ENCODE measurements around the gene TMEM119. TPM values are rescaled to one million over a fixed set of nuclear protein-coding genes. Genes with fewer than 3 reads are reported as not detected.

Gene TMEM119
- total and polyA plus RNA-seq, 9 of the 15 experiments (the other 6 are each of a cell fraction or from before 2014, with no cell fraction given) = 0.18 TPM; not detected in 8

DNA sequence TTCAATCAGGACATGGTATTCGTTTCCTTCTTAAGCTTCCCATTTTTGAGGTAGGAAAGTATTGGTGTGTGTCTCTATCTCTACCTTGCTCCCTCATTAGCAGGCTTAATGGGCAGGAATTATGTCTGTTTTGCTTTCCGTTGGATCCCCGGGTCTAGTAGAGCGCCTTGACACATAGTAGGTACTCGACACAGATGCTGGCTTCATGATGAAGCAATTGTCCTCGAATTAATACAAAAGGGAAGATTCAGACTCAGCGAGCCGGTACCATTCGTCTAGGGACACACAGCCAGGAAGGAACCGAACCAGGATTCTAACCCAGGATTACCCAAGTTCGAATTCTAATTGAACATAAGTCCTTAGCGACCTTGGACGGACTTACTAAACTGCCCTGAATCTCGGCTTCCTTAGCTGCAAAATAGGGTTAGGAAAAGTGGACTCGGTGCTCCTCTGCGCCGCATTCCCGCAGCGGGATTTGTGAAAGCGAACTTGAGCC lies 36.0 kb downstream of the TMEM119 start (continued):
- TF ChIP-seq, protein P1, sequence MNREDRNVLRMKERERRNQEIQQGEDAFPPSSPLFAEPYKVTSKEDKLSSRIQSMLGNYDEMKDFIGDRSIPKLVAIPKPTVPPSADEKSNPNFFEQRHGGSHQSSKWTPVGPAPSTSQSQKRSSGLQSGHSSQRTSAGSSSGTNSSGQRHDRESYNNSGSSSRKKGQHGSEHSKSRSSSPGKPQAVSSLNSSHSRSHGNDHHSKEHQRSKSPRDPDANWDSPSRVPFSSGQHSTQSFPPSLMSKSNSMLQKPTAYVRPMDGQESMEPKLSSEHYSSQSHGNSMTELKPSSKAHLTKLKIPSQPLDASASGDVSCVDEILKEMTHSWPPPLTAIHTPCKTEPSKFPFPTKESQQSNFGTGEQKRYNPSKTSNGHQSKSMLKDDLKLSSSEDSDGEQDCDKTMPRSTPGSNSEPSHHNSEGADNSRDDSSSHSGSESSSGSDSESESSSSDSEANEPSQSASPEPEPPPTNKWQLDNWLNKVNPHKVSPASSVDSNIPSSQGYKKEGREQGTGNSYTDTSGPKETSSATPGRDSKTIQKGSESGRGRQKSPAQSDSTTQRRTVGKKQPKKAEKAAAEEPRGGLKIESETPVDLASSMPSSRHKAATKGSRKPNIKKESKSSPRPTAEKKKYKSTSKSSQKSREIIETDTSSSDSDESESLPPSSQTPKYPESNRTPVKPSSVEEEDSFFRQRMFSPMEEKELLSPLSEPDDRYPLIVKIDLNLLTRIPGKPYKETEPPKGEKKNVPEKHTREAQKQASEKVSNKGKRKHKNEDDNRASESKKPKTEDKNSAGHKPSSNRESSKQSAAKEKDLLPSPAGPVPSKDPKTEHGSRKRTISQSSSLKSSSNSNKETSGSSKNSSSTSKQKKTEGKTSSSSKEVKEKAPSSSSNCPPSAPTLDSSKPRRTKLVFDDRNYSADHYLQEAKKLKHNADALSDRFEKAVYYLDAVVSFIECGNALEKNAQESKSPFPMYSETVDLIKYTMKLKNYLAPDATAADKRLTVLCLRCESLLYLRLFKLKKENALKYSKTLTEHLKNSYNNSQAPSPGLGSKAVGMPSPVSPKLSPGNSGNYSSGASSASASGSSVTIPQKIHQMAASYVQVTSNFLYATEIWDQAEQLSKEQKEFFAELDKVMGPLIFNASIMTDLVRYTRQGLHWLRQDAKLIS (CRISPR knock-in tag; IDR thresholded peaks at IDR 0.05) = peak; percentile 20; the same call in 1 of the 2 replicates
- TF ChIP-seq EHMT2 (IDR thresholded peaks at IDR 0.05) (no peak), KDM5B (IDR thresholded peaks at IDR 0.05; ENCODE audit: insufficient replicate concordance, low read depth, low read length) (peak; percentile 83), NBN (IDR thresholded peaks at IDR 0.05; ENCODE audit: low read depth) (peak; percentile 11; the same call in 1 of the 2 replicates), HNRNPUL1 (IDR thresholded peaks at IDR 0.05; ENCODE audit: low read length) (no peak), LCOR (CRISPR knock-in tag; IDR thresholded peaks at IDR 0.05) (no peak), POLR2A (conservative IDR thresholded peaks at IDR 0.05) (peak; percentile 84; the same call in 1 of the 2 replicates), HNRNPLL (IDR thresholded peaks at IDR 0.05; ENCODE audit: low read depth, low read length, poor library complexity, severe bottlenecking) (no peak), MEF2D (tag; conservative IDR thresholded peaks at IDR 0.05; ENCODE audit: low read depth) (no peak), ZNF274 (IDR thresholded peaks at IDR 0.05; ENCODE audit: borderline replicate concordance, low read depth, low read length) (no peak), HEY1 (CRISPR knock-in tag; IDR thresholded peaks at IDR 0.05; ENCODE audit: borderline replicate concordance) (no peak), TCF7 (IDR thresholded peaks at IDR 0.05; ENCODE audit: borderline replicate concordance) (no peak), POLR2H (tag; IDR thresholded peaks at IDR 0.05; ENCODE audit: low read depth) (peak; percentile 69; the same call in 1 of the 2 replicates), TEAD1 (CRISPR knock-in tag; IDR thresholded peaks at IDR 0.05) (peak in 1 of 2 experiments; percentile 85; a peak in 1 of 4 replicates)
- TF ChIP-seq, protein P2, sequence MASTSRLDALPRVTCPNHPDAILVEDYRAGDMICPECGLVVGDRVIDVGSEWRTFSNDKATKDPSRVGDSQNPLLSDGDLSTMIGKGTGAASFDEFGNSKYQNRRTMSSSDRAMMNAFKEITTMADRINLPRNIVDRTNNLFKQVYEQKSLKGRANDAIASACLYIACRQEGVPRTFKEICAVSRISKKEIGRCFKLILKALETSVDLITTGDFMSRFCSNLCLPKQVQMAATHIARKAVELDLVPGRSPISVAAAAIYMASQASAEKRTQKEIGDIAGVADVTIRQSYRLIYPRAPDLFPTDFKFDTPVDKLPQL (IDR thresholded peaks at IDR 0.05; ENCODE audit: extremely low read depth, insufficient read length) = peak; percentile 15
- TF ChIP-seq, protein P3, sequence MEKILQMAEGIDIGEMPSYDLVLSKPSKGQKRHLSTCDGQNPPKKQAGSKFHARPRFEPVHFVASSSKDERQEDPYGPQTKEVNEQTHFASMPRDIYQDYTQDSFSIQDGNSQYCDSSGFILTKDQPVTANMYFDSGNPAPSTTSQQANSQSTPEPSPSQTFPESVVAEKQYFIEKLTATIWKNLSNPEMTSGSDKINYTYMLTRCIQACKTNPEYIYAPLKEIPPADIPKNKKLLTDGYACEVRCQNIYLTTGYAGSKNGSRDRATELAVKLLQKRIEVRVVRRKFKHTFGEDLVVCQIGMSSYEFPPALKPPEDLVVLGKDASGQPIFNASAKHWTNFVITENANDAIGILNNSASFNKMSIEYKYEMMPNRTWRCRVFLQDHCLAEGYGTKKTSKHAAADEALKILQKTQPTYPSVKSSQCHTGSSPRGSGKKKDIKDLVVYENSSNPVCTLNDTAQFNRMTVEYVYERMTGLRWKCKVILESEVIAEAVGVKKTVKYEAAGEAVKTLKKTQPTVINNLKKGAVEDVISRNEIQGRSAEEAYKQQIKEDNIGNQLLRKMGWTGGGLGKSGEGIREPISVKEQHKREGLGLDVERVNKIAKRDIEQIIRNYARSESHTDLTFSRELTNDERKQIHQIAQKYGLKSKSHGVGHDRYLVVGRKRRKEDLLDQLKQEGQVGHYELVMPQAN (IDR thresholded peaks at IDR 0.05; ENCODE audit: borderline replicate concordance) = peak; percentile 8; the same call in 1 of the 2 replicates
- TF ChIP-seq, protein P4, sequence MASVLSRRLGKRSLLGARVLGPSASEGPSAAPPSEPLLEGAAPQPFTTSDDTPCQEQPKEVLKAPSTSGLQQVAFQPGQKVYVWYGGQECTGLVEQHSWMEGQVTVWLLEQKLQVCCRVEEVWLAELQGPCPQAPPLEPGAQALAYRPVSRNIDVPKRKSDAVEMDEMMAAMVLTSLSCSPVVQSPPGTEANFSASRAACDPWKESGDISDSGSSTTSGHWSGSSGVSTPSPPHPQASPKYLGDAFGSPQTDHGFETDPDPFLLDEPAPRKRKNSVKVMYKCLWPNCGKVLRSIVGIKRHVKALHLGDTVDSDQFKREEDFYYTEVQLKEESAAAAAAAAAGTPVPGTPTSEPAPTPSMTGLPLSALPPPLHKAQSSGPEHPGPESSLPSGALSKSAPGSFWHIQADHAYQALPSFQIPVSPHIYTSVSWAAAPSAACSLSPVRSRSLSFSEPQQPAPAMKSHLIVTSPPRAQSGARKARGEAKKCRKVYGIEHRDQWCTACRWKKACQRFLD (CRISPR knock-in tag; IDR thresholded peaks at IDR 0.05) = peak; percentile 20; the same call in 1 of the 2 replicates
